Bronchial epithelial cell (primary cell): Measurements from ENCODE around the gene SMOC1. TPM values are rescaled to one million over a fixed set of nuclear protein-coding genes. Genes with fewer than 3 reads are reported as not detected.
A peak's percentile ranks its signal among the peaks of the same experiment; 100 is the strongest.

Experiments
- DNase-seq: peaks from one replicate; pipeline ENCODE4 v3.0.0-alpha.2; 2010; ENCODE audit warnings: low read depth
- FAIRE-seq: peaks from 2 replicates; lab custom pipeline; 2011; peaks lifted over from hg19 to GRCh38; lab: Jason Lieb, UNC
- H3K27me3 ChIP-seq: 2 replicates; pipeline ENCODE4 v1.5.1; 2011; ENCODE audit warnings: low read length; ENCODE audit not compliant: control insufficient read depth, insufficient read depth
- H3K36me3 ChIP-seq: 2 replicates; pipeline ENCODE4 v1.5.1; 2011; ENCODE audit warnings: low read length; ENCODE audit not compliant: control insufficient read depth, insufficient read depth
- H3K4me3 ChIP-seq: 2 replicates; pipeline ENCODE4 v1.5.1; 2011; ENCODE audit warnings: mild to moderate bottlenecking, low read depth, low read length, control low read depth
- total RNA-seq: library from RNA; depleted of rRNA; stranded (reverse); fragments of >200 nt; gene quantifications from 2 replicates; pipeline ENCODE4 v1.2.1, GENCODE V29; 2014
- TF ChIP-seq, protein P1 (sequence below): IDR thresholded peaks from 2 replicates; pipeline ENCODE4 v1.5.1; 2011; ENCODE audit warnings: mild to moderate bottlenecking, moderate library complexity, low read length, control low read depth, inconsistent platforms; ENCODE audit not compliant: insufficient read depth, severe bottlenecking

Gene SMOC1
- total RNA-seq, 1 donor from 2014 or later: 16.3 TPM

- DNase-seq: no peak
- TF ChIP-seq, protein P1, sequence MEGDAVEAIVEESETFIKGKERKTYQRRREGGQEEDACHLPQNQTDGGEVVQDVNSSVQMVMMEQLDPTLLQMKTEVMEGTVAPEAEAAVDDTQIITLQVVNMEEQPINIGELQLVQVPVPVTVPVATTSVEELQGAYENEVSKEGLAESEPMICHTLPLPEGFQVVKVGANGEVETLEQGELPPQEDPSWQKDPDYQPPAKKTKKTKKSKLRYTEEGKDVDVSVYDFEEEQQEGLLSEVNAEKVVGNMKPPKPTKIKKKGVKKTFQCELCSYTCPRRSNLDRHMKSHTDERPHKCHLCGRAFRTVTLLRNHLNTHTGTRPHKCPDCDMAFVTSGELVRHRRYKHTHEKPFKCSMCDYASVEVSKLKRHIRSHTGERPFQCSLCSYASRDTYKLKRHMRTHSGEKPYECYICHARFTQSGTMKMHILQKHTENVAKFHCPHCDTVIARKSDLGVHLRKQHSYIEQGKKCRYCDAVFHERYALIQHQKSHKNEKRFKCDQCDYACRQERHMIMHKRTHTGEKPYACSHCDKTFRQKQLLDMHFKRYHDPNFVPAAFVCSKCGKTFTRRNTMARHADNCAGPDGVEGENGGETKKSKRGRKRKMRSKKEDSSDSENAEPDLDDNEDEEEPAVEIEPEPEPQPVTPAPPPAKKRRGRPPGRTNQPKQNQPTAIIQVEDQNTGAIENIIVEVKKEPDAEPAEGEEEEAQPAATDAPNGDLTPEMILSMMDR: no peak
- Histone ChIP-seq H3K27me3 (peaks cover 3% of the 10 kb centered on the region), H3K4me3 (no peak overlapping the region), H3K36me3 (no peaks in the 10 kb centered on the region)
- no peak for FAIRE-seq
These were observed 2.3 kb upstream of the SMOC1 start for GRCh38 chr14:69876848-69877306.

GRCh38 chr14:69877492-69877891 is 1.7 kb upstream of the SMOC1 start:
- H3K36me3 ChIP-seq: no peaks in the 10 kb centered on the region
- FAIRE-seq (no peak), DNase-seq (peak; percentile 58)
- TF ChIP-seq, protein P1: peak; percentile 65
- H3K4me3 ChIP-seq: no peak overlapping the region
- peaks cover 3% of the 10 kb centered on the region for H3K27me3 ChIP-seq

DNA sequence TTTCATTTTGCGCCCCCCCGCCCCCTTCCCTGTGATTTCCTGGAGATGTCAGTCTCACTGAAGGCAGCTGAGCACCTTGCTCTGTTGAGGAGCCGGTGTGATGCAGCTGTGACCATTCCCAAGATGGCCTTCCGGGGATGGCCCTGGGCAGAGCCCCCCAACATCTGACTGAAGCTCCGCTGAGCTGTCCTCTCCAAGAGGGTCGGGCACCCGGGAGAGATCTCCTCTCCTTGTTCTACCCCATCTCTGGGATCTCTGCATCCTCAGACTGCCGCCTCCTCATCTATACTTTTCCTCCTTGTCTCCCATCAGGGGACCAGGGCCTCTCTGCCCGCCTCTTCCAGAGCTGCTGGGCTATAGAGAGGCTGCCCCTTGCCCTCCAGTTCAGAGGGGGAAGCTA is 965 bp upstream of the SMOC1 start:
- DNase-seq (no peak), FAIRE-seq (no peak)
- TF ChIP-seq, protein P1: no peak
- Histone ChIP-seq H3K4me3 (no peak overlapping the region), H3K36me3 (no peaks in the 10 kb centered on the region), H3K27me3 (peaks cover 3% of the 10 kb centered on the region)

- peak overlapping the region; percentile 45 for H3K4me3 ChIP-seq
- FAIRE-seq (no peak), DNase-seq (no peak)
- TF ChIP-seq, protein P1: no peak
- no peaks in the 10 kb centered on the region for H3K36me3 ChIP-seq
- H3K27me3 ChIP-seq: peaks cover 3% of the 10 kb centered on the region
These were observed 850 bp downstream of the SMOC1 start for GRCh38 chr14:69880044-69880487.

GRCh38 chr14:69880893-69881292 is 1.7 kb downstream of the SMOC1 start:
- DNase-seq (no peak), FAIRE-seq (no peak)
- H3K36me3 ChIP-seq: no peaks in the 10 kb centered on the region
- H3K4me3 ChIP-seq: no peak overlapping the region
- TF ChIP-seq, protein P1: no peak
- peaks cover 3% of the 10 kb centered on the region for H3K27me3 ChIP-seq
